GM12874 (cell line): Measurements from ENCODE around the gene KCNG4.

ENCODE experiments used
- TF ChIP-seq, protein P1 (sequence below): IDR thresholded peaks from 2 replicates; pipeline ENCODE4 v1.5.1; 2011; ENCODE audit warnings: low read depth, mild to moderate bottlenecking, control low read depth, low read length, moderate library complexity; ENCODE audit not compliant: insufficient read depth

Gene KCNG4

GRCh38 chr16:84194470-84195200 lies 45.2 kb downstream of the KCNG4 start:
- TF ChIP-seq, protein P1, sequence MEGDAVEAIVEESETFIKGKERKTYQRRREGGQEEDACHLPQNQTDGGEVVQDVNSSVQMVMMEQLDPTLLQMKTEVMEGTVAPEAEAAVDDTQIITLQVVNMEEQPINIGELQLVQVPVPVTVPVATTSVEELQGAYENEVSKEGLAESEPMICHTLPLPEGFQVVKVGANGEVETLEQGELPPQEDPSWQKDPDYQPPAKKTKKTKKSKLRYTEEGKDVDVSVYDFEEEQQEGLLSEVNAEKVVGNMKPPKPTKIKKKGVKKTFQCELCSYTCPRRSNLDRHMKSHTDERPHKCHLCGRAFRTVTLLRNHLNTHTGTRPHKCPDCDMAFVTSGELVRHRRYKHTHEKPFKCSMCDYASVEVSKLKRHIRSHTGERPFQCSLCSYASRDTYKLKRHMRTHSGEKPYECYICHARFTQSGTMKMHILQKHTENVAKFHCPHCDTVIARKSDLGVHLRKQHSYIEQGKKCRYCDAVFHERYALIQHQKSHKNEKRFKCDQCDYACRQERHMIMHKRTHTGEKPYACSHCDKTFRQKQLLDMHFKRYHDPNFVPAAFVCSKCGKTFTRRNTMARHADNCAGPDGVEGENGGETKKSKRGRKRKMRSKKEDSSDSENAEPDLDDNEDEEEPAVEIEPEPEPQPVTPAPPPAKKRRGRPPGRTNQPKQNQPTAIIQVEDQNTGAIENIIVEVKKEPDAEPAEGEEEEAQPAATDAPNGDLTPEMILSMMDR, result no peak

DNA sequence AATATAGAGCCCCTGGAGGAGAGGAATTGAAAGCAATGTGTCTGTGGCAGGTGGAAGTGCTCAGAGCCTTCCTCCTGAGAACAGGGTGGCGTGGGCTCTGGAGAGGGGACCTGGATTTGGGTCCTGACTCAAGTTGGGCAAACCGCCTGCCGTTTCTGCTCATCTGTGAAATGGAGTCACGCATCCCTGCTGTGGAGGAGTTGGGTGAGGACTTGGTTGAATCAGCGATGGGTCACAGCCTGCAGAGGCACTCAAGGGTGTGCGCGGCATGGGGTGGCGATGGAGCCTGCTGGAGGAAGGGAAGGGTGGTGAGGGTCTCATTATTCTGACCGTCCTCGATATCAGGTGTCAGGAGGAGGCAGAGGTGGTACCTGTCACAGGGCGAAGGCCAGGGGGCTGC lies 45.8 kb downstream of the KCNG4 start:
- TF ChIP-seq, protein P1, result no peak

GRCh38 chr16:84193480-84193879 lies 46.3 kb downstream of the KCNG4 start:
- TF ChIP-seq, protein P1, result no peak

- TF ChIP-seq, protein P1, result no peak
Observed at GRCh38 chr16:84191466-84191865, 48.3 kb downstream of the KCNG4 start.

DNA sequence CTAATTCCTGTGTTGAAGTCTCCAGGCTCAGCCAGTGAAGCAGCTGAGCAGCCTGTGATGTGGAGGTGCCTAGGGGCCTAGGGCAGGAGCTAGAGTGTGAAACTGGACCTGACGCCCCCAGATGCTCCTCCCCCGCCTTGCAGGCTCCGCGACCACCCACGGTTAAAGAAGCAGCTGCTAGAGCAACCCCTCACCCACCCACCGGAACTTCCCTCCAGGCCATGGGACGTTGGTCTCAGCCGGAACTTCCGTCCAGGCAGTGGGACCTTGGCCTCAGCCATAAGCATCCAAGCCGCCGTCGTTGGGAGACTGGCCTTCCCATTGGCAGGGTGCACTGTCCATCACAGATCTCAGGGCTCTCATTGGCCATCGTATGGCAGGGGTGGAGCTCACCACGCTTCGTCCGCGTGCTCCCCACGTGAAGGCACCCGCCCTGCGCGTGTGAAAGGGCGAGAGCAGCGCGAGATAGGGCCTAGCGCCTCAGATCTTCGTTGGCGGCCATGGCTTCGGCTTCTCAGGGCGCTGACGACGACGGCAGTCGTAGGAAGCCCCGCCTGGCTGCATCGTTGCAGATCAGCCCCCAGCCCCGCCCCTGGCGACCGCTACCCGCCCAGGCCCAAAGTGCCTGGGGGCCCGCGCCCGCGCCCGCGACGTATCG lies 49.0 kb downstream of the KCNG4 start, which contains the start of gene ADAD2:
TSS of gene ADAD2 (plus strand) at position 427 of the 658 bp plus-strand sequence. CDS start at position 501, 74 bp downstream.
- TF ChIP-seq, protein P1, result no peak

- TF ChIP-seq, protein P1, result peak; percentile 93
Observed at GRCh38 chr16:84186685-84187437, 53.0 kb downstream of the KCNG4 start, which contains the start of gene TAF1C. TAF1C (minus strand) TSS chr16:84187057; CDS start chr16:84184988, 2,069 bp downstream.

- TF ChIP-seq, protein P1, result no peak
Observed at GRCh38 chr16:84184775-84185174, 55.0 kb downstream of the KCNG4 start.
